Daoy (cell line): ENCODE measurements around the gene ABCD1. TPM values are rescaled to one million over a fixed set of nuclear protein-coding genes. Genes with fewer than 3 reads are reported as not detected.
"Not testable (repeated sequence)": the region's sequence is repeated elsewhere in the genome, so short reads cannot be mapped to it uniquely, and the experiment has no call there.

Experiments
- DNase-seq: peaks from one replicate; pipeline ENCODE4 v3.0.0-alpha.2; 2015; ENCODE audit warnings: low read depth
- total RNA-seq: library from RNA; depleted of rRNA; stranded (reverse); fragments of >200 nt; shearing (Covaris generic); gene quantifications from 2 replicates; pipeline ENCODE4 v1.2.3, GENCODE V29; 2014

The ABCD1 gene
- total RNA-seq, 1 experiment from 2014 or later: 5.0 TPM

GRCh38 chrX:153709726-153710674 is 14.7 kb upstream of the ABCD1 start:
- no peak for DNase-seq

GRCh38 chrX:153714256-153714655 is 10.4 kb upstream of the ABCD1 start:
- no peak for DNase-seq

- DNase-seq: no peak
Observed at GRCh38 chrX:153717445-153717844, 7.2 kb upstream of the ABCD1 start.

- no peak for DNase-seq
Observed at GRCh38 chrX:153719238-153719637, 5.4 kb upstream of the ABCD1 start.

GRCh38 chrX:153719701-153720100 is 5.0 kb upstream of the ABCD1 start:
- no peak for DNase-seq

GRCh38 chrX:153722704-153723350 is 1.8 kb upstream of the ABCD1 start:
- DNase-seq: no peak

- peak; percentile 50 for DNase-seq
Observed at GRCh38 chrX:153723351-153724251, 1.1 kb upstream of the ABCD1 start.

GRCh38 chrX:153725039-153725831 is 579 bp downstream of the ABCD1 start:
- DNase-seq: no peak

GRCh38 chrX:153725832-153726285 is 1.2 kb downstream of the ABCD1 start:
- DNase-seq: no peak

- DNase-seq: peak; percentile 51
Observed at GRCh38 chrX:153726286-153727122, 1.8 kb downstream of the ABCD1 start.

GRCh38 chrX:153727123-153727931 is 2.7 kb downstream of the ABCD1 start:
- DNase-seq: no peak

GRCh38 chrX:153728095-153728494 is 3.4 kb downstream of the ABCD1 start:
- DNase-seq: no peak

- no peak for DNase-seq
Observed at GRCh38 chrX:153728951-153729631, 4.4 kb downstream of the ABCD1 start.

GRCh38 chrX:153730115-153730514 is 5.5 kb downstream of the ABCD1 start:
- DNase-seq: not testable (repeated sequence)

GRCh38 chrX:153731117-153731844 is 6.6 kb downstream of the ABCD1 start:
- DNase-seq: no peak

- DNase-seq: no peak
Observed at GRCh38 chrX:153731845-153732215, 7.2 kb downstream of the ABCD1 start.

GRCh38 chrX:153732401-153732800 is 7.7 kb downstream of the ABCD1 start:
- DNase-seq: no peak

GRCh38 chrX:153733651-153734240 is 9.1 kb downstream of the ABCD1 start:
- DNase-seq: no peak
